Keratinocyte (primary cell): ENCODE data around the gene GADD45G.

Experiments
- CTCF ChIP-seq, 3 experiments: IDR thresholded peaks in 1 of 3; conservative IDR thresholded peaks in 1 of 3; optimal IDR thresholded peaks in 1 of 3; 2 replicates in 2 of 3; 3 replicates in 1 of 3; pipeline versions ENCODE3 to v1.5.1; 2011; ENCODE audit warnings: low read length in 3 of 3, mild to moderate bottlenecking in 3 of 3, moderate library complexity in 2 of 3, control low read depth in 1 of 3, inconsistent platforms in 1 of 3; ENCODE audit not compliant: insufficient read depth in 2 of 3; ENCODE audit errors: extremely low read depth in 1 of 3
- EZH2 ChIP-seq: IDR thresholded peaks from one replicate; pipeline ENCODE4 v1.6.1; 2012; ENCODE audit warnings: inconsistent platforms, mild to moderate bottlenecking, low read length, moderate library complexity

DNA sequence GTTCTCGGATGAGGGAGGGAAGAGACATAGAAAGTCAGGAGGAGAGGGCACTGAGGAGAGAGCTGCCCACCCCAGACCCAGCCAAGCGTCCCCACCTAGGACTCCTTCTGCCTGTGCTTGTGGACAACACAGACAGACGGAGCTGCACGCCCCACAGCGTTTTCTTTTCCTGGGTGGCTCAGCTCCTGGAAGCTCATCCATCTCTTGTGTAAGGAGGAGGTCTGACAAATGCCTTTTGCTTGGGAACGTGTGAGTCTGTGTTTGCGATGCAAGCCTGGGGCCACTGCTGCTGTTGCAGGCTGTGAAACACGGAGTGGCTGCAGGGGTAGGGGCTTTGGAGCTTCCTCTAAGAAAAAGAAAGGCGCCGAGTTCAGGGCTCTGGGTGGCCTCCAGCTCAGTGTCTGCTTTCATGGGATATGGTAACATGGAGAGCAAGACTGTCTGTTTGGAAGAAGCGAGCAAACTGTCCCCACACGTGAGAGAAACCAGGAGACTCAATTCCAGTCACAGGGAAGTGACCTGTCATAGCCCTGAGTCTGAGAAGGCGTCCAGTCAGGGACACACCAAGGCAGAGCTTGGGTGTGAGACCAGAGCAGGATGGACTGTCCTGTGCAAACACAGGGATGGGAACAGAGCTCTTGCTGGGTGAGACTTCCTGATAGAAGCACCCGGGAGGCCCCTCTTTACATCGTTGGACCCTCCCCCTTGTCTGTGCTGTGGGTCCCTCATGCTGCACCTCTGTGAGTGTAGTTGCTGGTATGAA, 42.7 kb downstream of the GADD45G start:
- TF ChIP-seq CTCF (optimal IDR thresholded peaks at IDR 0.05 in 1 of 3, IDR thresholded peaks at IDR 0.05 in 1 of 3, conservative IDR thresholded peaks at IDR 0.05 in 1 of 3; ENCODE audit: extremely low read depth in 1 of 3, insufficient read depth in 2 of 3, low read length in 3 of 3) (no peak), EZH2 (no peak)
